GM23338 (cell line): ENCODE data around the gene ADCK2. TPM values are rescaled to one million over a fixed set of nuclear protein-coding genes. Genes with fewer than 3 reads are reported as not detected.

Experiments
- polyA plus RNA-seq: library from polyadenylated mRNA; unstranded; fragments of >200 nt; fragmentation: Nextera tagmentation; extraction: Ambion mirVana; gene quantifications from 2 replicates; pipeline ENCODE4 v1.2.1, GENCODE V29; 2016
- small RNA-seq: library from RNA; depleted of rRNA; stranded (forward); fragments of <200 nt; gene quantifications from one replicate; pipeline ENCODE3, GENCODE V24; 2014; ENCODE audit warnings: low replicate concordance
- total RNA-seq: library from RNA; depleted of rRNA; stranded (reverse); fragments of >200 nt; shearing (Covaris generic); gene quantifications from 2 replicates; pipeline ENCODE4 v1.2.3, GENCODE V29; 2014; rRNA removed

Gene ADCK2
- total and polyA plus RNA-seq, 2 experiments from 2014 or later, result 4.7 to 14.4 TPM

Small RNA genes lying within 50 kb of the gene (small RNA-seq; reads per million reads assigned to genes)
- gene RN7SL771P, result not detected

Other genes starting within 250 kb of the ADCK2 start
- gene MKRN1, start 193.4 kb upstream of the ADCK2 start, total RNA-seq, result 86.8 and 102 TPM in 2 replicates
- gene MKRN1, start 193.4 kb upstream of the ADCK2 start, polyA plus RNA-seq, result 63.5 and 65.0 TPM in 2 replicates
- gene DENND2A, start 32.1 kb upstream of the ADCK2 start, total RNA-seq, result 5.6 and 10.0 TPM in 2 replicates
- gene DENND2A, start 32.1 kb upstream of the ADCK2 start, polyA plus RNA-seq, result 1.7 and 2.4 TPM in 2 replicates
- gene NDUFB2, start 23.8 kb downstream of the ADCK2 start, total RNA-seq, result 175 and 306 TPM in 2 replicates
- gene NDUFB2, start 23.8 kb downstream of the ADCK2 start, polyA plus RNA-seq, result 382 and 407 TPM in 2 replicates